ENCODE results near the gene CHURC1.

The CHURC1 gene

GRCh38 chr14:64914237-64915028 lies at the start of gene CHURC1:
CHURC1 (plus strand) TSS chr14:64914455; CDS start chr14:64914496, 41 bp downstream.
- no peak for TF ChIP-seq CTCF (conservative IDR thresholded peaks at IDR 0.05; ENCODE audit: control insufficient read depth, insufficient read depth, low read depth, low read length)
- H3K4me3 ChIP-seq (ENCODE audit: control insufficient read depth, low read depth, low read length), result peak within 1 kb of the TSS; percentile 95
- peak; percentile 98 for DNase-seq (ENCODE audit: low read depth)

GRCh38 chr14:64865109-64865508 lies 49.1 kb upstream of the CHURC1 start:
- TF ChIP-seq CTCF (conservative IDR thresholded peaks at IDR 0.05; ENCODE audit: control insufficient read depth, insufficient read depth, low read depth, low read length), result no peak
- no peak for DNase-seq (ENCODE audit: low read depth)
- no peak overlapping the region for H3K4me3 ChIP-seq (ENCODE audit: control insufficient read depth, low read depth, low read length)

GRCh38 chr14:64865992-64866391 lies 48.3 kb upstream of the CHURC1 start:
- no peak for TF ChIP-seq CTCF (conservative IDR thresholded peaks at IDR 0.05; ENCODE audit: control insufficient read depth, insufficient read depth, low read depth, low read length)
- no peak for DNase-seq (ENCODE audit: low read depth)
- no peak overlapping the region for H3K4me3 ChIP-seq (ENCODE audit: control insufficient read depth, low read depth, low read length)

DNA sequence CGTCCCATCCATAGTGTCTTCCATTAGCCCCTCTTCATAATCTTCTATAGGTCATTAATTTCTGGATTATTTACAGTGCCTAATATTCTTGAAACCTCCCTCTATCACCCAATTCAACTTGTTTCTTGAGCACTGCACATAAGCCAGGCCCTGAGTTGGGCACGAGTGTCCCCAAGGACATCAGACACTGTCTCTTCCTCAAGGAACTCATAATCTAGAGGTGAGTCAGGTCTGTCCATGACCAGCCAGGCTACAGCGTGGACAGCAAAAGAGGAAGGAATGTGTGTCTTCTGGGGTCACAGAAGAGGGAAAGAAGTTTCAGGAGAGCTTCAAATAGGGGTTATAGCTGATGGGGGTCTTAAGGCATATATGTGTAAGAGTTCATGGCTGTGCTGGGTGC lies 47.1 kb upstream of the CHURC1 start:
- no peak for DNase-seq (ENCODE audit: low read depth)
- no peak for TF ChIP-seq CTCF (conservative IDR thresholded peaks at IDR 0.05; ENCODE audit: control insufficient read depth, insufficient read depth, low read depth, low read length)
- no peak overlapping the region for H3K4me3 ChIP-seq (ENCODE audit: control insufficient read depth, low read depth, low read length)

DNA sequence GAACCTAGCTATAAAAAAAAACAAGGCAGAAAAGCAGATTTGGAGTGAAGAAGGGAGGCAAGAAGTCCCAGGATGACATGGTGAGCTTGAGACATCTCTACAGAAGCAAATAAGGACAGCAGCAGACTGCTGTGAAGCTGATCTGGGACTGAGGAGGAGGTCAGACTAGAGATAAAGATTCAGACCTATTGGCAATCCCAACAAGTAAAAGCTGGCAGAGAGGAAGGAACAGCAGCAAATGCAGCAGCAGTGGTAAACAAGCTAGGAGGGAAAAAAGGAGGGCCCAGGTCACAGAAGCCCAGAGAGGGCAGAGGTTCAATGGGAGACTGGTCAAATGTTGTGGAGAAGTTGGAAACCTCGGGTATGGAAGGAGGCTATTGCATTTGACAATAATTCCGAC lies 45.9 kb upstream of the CHURC1 start:
- DNase-seq (ENCODE audit: low read depth), result no peak
- no peak for TF ChIP-seq CTCF (conservative IDR thresholded peaks at IDR 0.05; ENCODE audit: control insufficient read depth, insufficient read depth, low read depth, low read length)
- H3K4me3 ChIP-seq (ENCODE audit: control insufficient read depth, low read depth, low read length), result no peak overlapping the region

DNA sequence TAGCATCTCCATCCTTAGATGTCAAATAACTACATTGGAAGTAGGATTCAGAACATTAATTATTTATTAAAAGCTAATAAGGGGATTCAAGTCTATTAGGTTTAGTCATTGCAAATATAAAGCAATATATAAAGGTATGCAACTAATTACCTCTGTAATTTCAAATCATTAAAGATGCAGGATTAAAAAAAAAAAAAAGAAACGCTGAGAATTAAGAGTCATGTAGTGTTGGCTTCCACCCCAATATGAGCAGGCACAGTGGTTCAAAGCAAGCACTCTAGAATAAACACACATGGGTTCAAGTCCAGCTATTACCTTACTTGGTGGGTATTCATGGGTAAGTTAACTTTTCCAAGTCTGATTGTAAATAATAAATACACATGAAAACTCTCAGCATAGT lies 45.4 kb upstream of the CHURC1 start:
- no peak for DNase-seq (ENCODE audit: low read depth)
- TF ChIP-seq CTCF (conservative IDR thresholded peaks at IDR 0.05; ENCODE audit: control insufficient read depth, insufficient read depth, low read depth, low read length), result no peak
- no peak overlapping the region for H3K4me3 ChIP-seq (ENCODE audit: control insufficient read depth, low read depth, low read length)
